GM19099 (cell line): Measurements from ENCODE around the gene NELFCD.

Experiments
- POLR2A ChIP-seq: IDR thresholded peaks from 3 replicates; pipeline ENCODE4 v1.6.1; 2011; ENCODE audit warnings: low read depth; ENCODE audit not compliant: insufficient read length; ENCODE audit errors: extremely low read depth

NELFCD gene

DNA sequence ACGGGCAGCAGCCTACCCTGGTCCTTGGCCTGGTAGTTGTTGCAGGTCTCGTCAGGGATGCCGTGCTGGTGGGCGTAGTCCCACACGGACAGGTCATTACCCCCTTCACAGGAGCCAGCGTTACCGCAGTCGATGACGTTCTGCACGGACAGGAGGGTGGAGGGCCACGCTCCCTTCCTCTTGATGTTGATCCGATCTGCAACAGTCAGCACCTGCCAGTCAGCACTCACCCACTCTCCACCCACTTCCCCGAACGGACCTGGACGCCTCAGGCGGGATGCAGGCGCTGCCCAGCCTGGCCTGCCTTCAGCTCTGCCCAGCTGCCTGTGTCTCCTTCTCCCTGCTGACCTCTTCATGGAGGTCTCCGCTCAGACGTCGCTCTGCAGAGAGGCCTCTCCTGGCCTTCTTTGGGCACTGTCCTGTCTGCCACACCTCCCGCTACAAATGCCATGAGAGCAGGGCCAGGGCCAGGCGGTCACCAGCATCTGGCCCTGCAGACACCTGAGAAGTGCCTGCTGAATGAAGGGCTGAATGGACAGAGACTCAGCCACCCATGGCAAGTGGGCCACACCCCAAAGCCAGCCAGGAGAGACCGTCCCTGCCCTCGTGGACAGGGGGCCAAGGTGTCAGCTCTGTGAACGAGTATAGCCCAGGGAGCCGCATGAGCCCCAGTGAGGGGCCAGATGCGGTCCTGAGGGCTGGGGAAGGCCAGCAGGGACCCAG lies 20.6 kb downstream of the NELFCD start:
- peak; percentile 8 for TF ChIP-seq POLR2A

DNA sequence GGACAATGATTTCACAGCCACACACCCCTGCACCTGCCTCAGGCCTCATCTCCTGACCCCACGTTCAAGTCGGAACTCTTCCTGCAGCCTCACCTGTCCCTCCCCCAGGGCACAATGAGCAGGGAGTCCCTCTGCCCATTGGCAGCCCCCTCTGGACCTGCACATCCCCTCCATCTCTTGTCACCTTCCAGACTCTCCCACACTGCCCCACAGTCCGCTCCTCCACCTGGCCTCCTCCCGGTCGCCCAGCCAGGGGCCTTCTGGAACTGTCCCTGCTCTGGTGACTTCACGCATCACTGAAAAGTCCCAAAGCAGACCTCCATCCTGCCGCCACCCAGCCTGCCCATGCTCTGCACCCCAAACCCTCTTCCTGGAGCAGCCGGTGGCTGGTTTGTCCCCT lies 21.3 kb downstream of the NELFCD start:
- no peak for TF ChIP-seq POLR2A

DNA sequence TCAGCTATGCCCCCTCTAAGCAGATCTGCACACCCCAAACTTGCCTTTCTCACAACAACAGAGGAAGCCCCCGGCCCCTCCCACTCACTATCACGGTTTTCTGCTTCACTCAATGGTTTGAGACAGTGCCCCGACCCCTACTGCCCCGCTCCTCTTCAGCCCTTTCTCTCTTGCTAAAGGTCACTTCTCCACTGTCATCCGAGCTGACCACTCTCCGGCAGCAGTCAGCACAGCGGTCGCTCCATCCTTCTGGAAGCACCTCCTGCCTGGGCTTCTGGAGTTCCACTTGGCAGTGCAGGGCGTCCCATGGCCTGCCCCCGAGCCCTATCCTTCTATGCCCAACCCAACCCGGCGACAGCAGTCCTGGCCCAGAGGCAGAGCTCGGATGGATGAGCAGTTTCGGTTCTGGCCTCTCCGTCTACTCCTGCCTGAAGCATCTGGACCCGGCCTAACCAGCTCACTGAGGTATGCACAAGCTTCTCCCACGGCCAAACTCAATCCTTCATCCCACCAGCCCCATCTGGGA lies 21.9 kb downstream of the NELFCD start:
- no peak for TF ChIP-seq POLR2A

DNA sequence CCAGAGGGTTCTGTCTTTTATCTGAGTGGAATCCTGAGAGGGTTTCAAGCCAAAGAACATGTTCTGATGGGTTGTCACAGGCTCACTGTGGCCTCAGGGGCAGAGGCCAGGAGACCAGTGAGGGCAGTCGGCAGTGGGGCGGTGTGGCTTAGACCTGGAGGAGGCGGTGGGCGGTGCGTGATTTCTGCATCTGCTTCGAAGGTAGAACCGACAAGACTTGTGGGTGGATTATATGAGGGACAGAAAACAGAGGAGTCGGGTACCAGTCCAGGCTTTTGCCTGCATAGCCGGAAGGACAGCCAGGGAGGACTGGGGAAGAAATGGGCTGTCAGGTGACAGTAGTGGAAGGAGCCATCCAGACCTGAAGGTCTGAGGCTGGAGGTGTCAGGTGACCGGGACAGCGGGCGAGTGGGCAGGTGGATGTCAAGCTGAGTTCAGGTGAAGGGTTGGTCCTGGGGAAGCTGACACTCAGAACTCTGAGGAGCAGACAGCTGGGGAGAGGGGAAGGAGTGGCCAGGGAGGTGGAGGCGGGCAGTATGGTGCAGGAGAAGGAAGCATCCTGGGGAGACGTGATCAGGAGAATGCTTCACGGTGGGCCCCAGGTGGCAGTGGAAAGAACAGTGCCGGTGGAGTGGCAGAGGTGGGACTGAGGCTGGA lies 22.9 kb downstream of the NELFCD start:
- TF ChIP-seq POLR2A: no peak

DNA sequence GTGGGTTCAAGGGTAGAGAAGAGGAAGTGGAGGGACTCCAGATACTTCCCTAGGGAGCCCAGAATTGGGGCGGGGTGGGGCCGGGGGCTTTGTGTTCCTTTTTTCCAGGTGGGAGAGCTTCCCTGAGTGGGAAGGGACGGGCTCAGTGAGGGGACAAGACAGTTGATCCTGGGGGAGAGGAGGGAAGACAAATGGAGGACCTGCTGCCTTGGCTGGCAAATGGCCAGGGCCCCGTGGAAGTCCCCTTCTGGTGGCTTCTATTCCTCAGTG lies 23.4 kb downstream of the NELFCD start:
- no peak for TF ChIP-seq POLR2A

DNA sequence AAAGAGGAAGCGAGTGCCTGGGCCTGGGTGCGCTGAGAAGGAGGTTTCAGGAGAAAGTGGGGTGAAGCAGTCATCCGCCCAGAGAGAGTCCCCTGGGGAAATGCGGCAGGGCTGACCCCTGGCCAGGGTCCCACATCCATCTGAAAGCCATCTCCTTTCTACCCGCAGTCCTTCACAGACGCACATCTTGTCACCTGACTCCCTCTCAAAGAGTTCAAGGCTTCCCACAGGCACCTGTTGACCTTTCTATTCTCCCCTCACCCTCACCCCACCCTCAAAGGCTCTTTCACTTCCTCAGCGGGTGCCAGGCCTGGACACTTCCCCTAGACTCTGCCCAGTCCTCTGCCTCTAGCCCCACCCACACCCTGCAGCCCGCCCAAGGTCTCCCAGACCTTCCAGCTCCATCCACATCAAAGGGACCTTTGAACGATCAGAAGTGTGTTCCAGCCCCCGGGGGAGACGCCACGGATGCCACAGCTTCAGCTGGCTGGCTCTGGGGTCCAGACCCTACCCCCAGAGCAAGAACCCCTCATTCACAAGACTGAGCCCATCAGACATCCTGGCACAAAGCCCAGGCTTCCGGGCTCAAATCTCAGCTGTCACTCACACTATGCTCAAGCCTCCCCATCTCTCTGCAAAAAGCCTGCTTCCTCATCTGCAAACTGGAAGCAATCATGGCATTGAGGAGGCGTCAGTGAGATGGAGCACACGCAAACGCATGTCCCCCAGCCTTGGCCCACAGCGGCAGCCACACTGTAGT lies 23.9 kb downstream of the NELFCD start:
- TF ChIP-seq POLR2A: peak; percentile 64

DNA sequence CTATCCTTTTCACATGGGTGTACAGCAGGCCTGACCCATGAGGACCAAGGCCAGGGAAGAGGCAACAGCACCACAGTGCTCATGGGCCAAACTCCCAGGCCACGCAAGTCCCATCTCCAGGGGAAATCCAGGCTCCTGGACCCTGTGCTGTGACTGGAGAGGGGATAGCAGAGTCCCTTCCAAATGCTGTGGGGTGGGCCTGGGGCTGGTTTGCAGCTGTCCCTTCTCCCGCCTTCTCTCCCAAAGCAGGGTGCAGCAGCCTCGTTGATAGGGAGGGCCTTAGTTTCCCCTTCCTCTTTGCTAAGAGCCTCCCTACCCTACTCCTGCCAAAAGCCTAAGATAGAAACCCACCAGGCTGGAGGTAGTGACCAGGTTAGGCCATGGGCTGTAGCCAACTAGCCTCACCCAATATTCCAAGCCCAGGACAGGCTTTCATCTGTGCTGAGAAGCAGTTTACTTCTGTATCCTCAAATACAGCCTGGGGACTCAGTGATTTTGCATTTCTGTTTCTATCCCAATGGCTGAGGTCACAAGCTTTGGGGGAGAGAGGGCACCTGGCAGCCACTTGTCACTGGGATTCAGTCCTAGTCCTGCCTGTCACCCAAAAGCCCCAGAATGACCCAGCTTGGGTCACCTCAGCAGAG lies 24.6 kb downstream of the NELFCD start:
- no peak for TF ChIP-seq POLR2A

DNA sequence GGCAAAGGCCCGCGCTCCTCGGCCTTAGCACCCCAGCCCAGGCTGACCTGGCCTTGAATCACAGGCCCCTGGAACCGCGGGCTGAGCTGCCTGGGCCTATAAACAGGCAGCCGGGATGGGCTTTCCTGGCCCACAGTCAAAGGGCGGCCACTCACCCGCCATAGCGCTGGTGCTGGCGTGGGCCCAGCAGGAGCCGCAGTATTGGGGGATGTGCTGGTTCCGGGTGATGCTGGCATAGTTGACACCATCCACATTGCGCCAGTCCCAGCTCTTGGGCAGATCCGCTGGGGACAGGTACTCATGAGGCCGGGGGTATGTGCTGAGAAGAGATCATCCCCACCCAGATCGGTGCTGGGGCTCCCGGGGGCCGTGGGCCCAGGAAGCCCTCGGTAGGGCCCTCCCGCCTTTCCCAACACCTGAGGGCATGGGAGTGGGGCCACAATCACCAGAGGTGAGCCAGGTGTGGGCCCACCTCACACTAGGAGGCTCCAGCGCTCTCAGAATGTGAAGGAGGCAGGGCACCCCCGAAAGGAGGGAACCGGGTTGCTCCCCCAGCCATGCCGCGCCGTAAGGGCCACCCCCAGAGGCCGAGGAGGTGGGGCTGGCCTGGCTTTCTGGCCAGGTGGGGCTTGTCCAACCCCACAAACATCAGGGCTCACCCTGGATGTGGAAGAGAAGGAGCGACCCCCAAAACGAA lies 25.3 kb downstream of the NELFCD start:
- TF ChIP-seq POLR2A: no peak

DNA sequence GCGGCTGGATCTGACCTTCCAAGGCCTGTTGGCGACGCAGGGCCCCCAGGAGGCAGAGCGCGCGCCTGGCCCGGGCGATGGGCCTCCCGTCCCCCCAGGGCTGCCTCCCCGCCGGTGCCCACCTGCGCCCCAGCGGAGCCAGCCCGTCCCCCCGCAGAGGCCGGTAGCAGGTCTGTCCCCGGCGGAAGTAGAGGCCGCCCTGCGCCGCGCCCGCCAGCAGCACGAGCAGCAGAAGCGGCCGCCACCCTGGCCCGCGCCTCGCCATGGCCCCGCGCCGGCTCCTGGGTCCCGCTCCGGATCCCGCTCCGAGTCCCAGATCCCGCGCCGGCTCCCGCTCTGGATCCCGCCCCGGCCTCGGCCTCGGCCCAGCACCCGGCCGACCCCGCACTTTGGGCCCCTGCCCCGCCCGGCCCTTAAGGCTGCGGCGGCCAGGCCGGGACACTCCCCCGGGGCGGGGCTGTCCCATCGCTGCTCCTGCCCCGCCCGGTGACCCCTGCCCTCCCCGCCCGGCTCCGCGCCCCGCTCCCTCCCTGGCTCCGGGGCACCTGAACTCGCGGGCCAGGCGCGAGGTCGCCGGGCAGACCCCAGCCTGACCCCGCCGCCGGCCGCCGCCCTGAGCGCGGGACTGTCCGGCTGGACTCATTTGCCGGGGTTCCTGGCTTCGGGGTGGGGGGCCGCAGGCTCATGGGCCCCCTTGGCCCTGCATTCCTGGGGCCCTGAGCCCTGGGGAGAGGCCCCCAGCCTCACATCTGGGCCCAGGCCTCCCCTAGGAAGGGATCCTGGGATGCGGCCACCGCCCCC lies 26.0 kb downstream of the NELFCD start, which contains the start of gene CTSZ:
Gene CTSZ, minus strand, starts transcription at position 391 of the 801 bp plus-strand sequence. Its CDS starts 126 bp downstream, at position 265.
- TF ChIP-seq POLR2A: peak; percentile 84

DNA sequence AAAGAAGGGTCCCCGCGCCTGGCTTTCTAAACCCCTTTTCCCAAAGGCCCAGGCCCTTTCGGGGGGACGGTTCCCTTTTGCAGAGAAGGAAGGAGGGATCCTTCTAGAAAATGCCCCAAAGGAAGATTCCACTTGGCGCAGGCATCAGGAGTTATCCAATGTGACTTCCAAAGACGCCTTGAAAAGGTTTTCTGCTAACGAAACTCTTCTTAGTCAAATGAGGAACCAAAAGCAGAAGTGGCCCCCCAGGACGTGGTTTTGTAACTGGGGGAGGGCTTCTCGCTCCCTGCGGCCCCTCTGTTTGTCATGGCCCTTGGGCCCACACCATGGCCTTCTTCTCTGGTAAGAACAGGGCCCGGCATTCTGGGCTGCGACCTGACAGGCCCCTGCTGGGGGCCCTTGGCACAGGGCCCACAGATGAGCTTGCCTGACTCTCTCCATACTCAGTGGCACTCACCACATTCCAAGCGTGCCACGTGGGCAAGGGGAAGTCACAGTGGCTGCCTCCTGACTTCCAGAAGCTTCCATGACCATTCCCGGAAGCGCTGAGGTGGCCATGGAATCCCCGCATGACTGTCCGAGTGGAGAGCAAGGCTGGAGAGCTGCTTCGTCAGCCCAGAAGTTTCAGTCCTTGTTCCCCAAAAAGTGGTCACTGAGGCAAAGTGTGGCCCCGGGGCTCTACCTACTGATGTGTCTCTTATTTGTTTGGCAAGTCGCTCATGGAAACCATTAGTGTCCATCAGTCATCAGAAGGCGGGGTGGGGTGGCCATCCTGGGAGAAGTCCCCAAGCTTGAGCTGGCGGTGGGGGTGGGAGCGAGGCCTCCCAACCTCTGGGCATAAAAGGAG lies 26.8 kb downstream of the NELFCD start:
- TF ChIP-seq POLR2A: peak; percentile 47

DNA sequence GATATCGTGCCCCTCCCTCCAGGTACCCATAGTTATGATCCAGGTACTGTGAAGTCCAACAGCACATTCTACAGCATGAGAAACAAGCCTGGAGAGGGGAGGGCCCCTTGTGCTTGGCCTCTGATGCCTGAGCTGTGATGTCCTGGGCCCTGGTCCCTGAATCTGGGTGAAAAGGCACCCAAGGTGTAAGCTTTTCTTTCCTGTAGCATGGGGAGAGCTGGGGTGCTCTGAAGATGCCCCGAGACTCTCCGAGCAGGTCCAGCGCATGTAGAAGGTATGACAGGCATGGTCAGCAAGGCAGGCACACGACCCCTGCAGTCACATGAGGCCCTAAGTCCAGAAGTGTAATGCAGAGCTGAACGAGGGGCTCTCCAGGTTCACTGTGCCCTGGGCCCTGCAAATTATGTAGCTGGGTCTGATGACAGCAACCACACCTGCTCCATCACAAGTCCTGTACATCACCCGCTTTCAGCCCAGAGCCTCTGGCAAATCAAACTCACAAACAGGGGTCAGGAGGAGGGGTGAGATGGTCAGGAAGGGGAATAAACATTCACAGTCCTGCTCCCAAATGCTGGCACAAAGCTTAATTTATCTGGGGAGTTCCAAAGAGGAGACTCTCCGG lies 27.8 kb downstream of the NELFCD start:
- no peak for TF ChIP-seq POLR2A

DNA sequence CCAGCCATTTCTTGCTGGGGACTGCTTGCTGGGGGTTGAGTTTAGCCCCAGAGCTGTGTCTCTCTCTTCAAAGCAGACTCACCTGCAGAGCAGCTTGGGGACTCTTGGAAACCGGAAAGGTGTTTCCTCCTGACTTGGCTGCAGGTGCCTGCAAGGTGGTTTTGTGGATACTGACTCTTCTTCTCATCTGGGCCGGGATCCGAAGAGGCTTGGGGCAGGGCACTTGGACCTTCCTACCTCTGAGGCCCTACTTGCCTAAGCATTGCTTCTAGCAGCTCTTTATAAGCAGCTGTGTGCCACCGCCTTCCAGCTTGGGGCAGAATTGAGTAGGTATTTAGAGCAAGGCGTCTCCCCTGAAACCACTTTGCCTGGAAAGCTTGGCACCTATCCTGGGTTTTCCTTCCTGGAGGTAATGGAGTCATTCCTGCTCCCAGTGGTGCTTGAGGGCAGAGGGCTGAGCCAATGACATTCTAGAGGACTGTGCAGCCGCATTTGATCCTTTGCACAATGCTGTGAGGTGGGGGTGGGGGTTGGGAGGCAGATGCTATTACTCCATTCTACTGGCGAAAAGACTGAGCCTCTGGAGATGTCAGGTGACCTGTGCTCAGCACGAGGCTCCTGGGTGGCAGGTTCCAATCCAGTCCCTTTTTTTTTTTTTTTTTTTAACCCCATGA lies 29.4 kb downstream of the NELFCD start:
- no peak for TF ChIP-seq POLR2A
